Epithelial cell of proximal tubule (primary cell): ENCODE measurements around the gene LRRC17. TPM values are rescaled to one million over a fixed set of nuclear protein-coding genes. Genes with fewer than 3 reads are reported as not detected.

ENCODE experiments used
- DNase-seq: peaks from one replicate; pipeline ENCODE4 v3.0.0-alpha.2; 2011; ENCODE audit warnings: low read depth
- H3K4me3 ChIP-seq: 2 replicates; pipeline ENCODE4 v1.5.1; 2011; ENCODE audit warnings: low read depth, mild to moderate bottlenecking, low read length
- CTCF ChIP-seq: conservative IDR thresholded peaks from 2 replicates; pipeline ENCODE4 v1.5.1; 2012; ENCODE audit warnings: low read depth, mild to moderate bottlenecking, low read length
- total RNA-seq: library from RNA; depleted of rRNA; stranded (reverse); fragments of >200 nt; gene quantifications from 2 replicates; pipeline ENCODE4 v1.2.3, GENCODE V29; 2015

LRRC17 gene
- total RNA-seq, 1 donor from 2014 or later = 7.8 TPM

GRCh38 chr7:102890292-102890970 lies 22.4 kb upstream of the LRRC17 start:
- DNase-seq = no peak
- H3K4me3 ChIP-seq = no peak overlapping the region
- TF ChIP-seq CTCF = no peak

GRCh38 chr7:102890971-102891692 lies 21.7 kb upstream of the LRRC17 start:
- no peak for DNase-seq
- H3K4me3 ChIP-seq = no peak overlapping the region
- no peak for TF ChIP-seq CTCF

- TF ChIP-seq CTCF = no peak
- no peak for DNase-seq
- no peak overlapping the region for H3K4me3 ChIP-seq
Observed at GRCh38 chr7:102891693-102892261, 21.0 kb upstream of the LRRC17 start.

- DNase-seq = no peak
- TF ChIP-seq CTCF = no peak
Observed at GRCh38 chr7:102892631-102893278, 20.0 kb upstream of the LRRC17 start.

GRCh38 chr7:102895602-102896001 lies 17.2 kb upstream of the LRRC17 start:
- TF ChIP-seq CTCF = no peak
- DNase-seq = no peak
- no peak overlapping the region for H3K4me3 ChIP-seq

More at GRCh38 chr7:102892631-102893278, 20.0 kb upstream of the LRRC17 start:
- H3K4me3 ChIP-seq = no peak overlapping the region

- TF ChIP-seq CTCF = no peak
- H3K4me3 ChIP-seq = no peak overlapping the region
Observed at GRCh38 chr7:102896585-102896984, 16.2 kb upstream of the LRRC17 start.

More at GRCh38 chr7:102896585-102896984, 16.2 kb upstream of the LRRC17 start:
- no peak for DNase-seq
